Measurements from ENCODE around the gene RTP5.

DNA sequence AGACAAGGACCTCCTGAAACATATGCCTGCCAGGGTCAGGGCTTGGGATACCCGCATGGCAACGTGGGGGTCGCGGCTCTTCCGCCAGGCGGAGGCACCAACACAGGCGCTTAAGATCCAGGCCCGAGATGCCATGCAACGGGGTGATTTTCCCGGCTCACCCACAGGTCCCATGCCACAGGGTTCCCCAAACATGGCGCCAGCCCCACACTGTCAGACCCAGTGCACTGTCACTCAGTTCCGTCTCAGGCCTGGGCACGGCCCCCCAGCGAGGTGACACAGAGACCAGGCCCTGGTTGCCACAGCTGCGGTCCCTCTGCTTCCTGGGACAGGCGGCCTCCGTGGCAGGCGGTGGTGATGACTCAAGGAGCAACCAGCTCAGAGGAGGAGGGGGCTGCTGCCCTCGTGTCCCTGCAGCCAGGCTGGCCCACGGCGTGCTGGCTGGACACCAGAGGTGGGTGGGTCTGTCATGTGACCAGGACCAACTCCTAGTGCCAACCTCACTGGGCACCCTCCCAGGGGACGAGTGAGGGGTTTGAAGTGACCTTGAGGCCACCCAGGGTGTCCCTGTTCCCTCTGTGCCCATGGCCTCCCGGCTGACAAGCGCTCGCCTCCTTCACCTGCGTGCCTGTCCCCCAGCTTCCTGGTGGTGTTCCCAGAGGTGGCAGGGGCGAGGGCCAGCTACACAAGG is 15.7 kb upstream of the RTP5 start:
- TF ChIP-seq, protein P1, sequence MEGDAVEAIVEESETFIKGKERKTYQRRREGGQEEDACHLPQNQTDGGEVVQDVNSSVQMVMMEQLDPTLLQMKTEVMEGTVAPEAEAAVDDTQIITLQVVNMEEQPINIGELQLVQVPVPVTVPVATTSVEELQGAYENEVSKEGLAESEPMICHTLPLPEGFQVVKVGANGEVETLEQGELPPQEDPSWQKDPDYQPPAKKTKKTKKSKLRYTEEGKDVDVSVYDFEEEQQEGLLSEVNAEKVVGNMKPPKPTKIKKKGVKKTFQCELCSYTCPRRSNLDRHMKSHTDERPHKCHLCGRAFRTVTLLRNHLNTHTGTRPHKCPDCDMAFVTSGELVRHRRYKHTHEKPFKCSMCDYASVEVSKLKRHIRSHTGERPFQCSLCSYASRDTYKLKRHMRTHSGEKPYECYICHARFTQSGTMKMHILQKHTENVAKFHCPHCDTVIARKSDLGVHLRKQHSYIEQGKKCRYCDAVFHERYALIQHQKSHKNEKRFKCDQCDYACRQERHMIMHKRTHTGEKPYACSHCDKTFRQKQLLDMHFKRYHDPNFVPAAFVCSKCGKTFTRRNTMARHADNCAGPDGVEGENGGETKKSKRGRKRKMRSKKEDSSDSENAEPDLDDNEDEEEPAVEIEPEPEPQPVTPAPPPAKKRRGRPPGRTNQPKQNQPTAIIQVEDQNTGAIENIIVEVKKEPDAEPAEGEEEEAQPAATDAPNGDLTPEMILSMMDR (IDR thresholded peaks at IDR 0.05): no peak
- no peak for TF ChIP-seq POLR2AphosphoS5 (IDR thresholded peaks at IDR 0.05)

Measured in gastroesophageal sphincter (tissue), 3 donors.